Body of pancreas (tissue), 4 donors: ENCODE measurements around the gene KRT23. TPM values are rescaled to one million over a fixed set of nuclear protein-coding genes. Genes with fewer than 3 reads are reported as not detected.
A peak's percentile ranks its signal among the peaks of the same experiment; 100 is the strongest.

Source experiments
- ATAC-seq: fragments of 150-250 bp; one replicate; pipeline ENCODE4 v1.9.1; 2016
- DNase-seq, 4 donors: peaks; one replicate each; pipeline ENCODE4 v3.0.0-alpha.2; 2019
- H3K27ac ChIP-seq, 4 donors: fragments of 200-600 bp; sonication (generic); 1 replicate in 3 of 4; 2 replicates in 1 of 4; pipeline versions ENCODE4 v1.5.1 to v1.6.1; 2016 to 2019; ENCODE audit warnings: mild to moderate bottlenecking in 1 of 4, mixed read lengths in 1 of 4, moderate library complexity in 1 of 4
- H3K27me3 ChIP-seq, 2 donors: fragments of 200-600 bp; sonication (generic); one replicate each; pipeline ENCODE4 v1.6.0; 2016; ENCODE audit warnings: mild to moderate bottlenecking in 1 of 2
- H3K36me3 ChIP-seq, 2 donors: fragments of 200-600 bp; sonication (generic); replicated peaks in 1 of 2; 2 replicates each; pipeline ENCODE4 v1.5.1; 2016; ENCODE audit warnings: low read depth in 2 of 2; ENCODE audit not compliant: insufficient read depth in 1 of 2
- H3K4me1 ChIP-seq: fragments of 200-600 bp; sonication (generic); one replicate; pipeline ENCODE4 v1.6.0; 2016
- H3K4me3 ChIP-seq, 2 donors: fragments of 200-600 bp; sonication (generic); 1 replicate in 1 of 2; 2 replicates in 1 of 2; pipeline ENCODE4 v1.5.1; 2016 to 2019
- H3K9me3 ChIP-seq, 3 donors: fragments of 200-600 bp; sonication (generic); 1 replicate in 2 of 3; 2 replicates in 1 of 3; pipeline ENCODE4 v1.5.1; 2016
- POLR2A ChIP-seq, 3 donors: fragments of 450-650 bp; IDR thresholded peaks; one replicate each; pipeline ENCODE4 v1.6.1; 2016; ENCODE audit warnings: antibody characterized with exemption in 3 of 3, mild to moderate bottlenecking in 2 of 3
- WGBS, 2 donors: methylation state at CpG; one replicate each; pipeline ENCODE4 v1.1.5; 2017; 5-methylcytosine and 5-hydroxymethylcytosine counted together
- intact Hi-C: fragments of 100-400 bp; cut with DNase I; formaldehyde crosslinking; loops from one replicate; pipeline ENCODE4 v1.15.1; 2023
- total RNA-seq, 2 donors: library from RNA; depleted of rRNA; stranded (reverse); fragments of >200 nt; gene quantifications; one replicate each; pipeline ENCODE4 v1.1.0, GENCODE V29; 2016
- TF ChIP-seq, protein P1 (sequence below), 7 experiments: fragments of 450-650 bp in 4 of 7; fragments of 200-600 bp in 3 of 7; sonication (generic) in 3 of 7; IDR thresholded peaks; one replicate each; pipeline ENCODE4 v1.5.1; 2016 to 2019; ENCODE audit warnings: antibody characterized with exemption in 7 of 7

The KRT23 gene
- total RNA-seq, 2 donors from 2014 or later, result 2.3 to 9.6 TPM

DNA sequence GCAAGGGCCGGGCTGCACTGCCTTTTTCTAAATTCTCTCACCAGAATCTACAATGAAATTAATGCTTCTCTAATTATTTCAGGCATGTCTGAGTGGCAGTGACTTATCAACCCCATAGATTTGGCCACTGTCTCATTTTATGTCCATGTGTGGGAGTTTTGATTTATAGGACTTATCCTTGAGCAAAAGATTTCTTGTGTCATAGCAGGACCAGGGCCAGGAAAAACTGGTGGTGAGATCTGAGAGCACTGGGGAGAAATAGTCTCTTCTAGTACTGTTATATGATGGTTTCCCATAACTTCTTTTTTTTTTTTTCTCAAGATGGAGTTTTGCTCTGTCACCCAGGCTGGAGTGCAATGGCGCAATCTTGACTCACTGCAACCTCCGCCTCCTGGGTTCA, 1.5 kb upstream of the KRT23 start:
- 90 to 94% methylated on average over 3 of the region's 3 CpGs for WGBS, 2 donors
- intact Hi-C loops, result no loop called here
- TF ChIP-seq, protein P1, sequence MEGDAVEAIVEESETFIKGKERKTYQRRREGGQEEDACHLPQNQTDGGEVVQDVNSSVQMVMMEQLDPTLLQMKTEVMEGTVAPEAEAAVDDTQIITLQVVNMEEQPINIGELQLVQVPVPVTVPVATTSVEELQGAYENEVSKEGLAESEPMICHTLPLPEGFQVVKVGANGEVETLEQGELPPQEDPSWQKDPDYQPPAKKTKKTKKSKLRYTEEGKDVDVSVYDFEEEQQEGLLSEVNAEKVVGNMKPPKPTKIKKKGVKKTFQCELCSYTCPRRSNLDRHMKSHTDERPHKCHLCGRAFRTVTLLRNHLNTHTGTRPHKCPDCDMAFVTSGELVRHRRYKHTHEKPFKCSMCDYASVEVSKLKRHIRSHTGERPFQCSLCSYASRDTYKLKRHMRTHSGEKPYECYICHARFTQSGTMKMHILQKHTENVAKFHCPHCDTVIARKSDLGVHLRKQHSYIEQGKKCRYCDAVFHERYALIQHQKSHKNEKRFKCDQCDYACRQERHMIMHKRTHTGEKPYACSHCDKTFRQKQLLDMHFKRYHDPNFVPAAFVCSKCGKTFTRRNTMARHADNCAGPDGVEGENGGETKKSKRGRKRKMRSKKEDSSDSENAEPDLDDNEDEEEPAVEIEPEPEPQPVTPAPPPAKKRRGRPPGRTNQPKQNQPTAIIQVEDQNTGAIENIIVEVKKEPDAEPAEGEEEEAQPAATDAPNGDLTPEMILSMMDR (IDR thresholded peaks at IDR 0.05), result no peak
- no peak for TF ChIP-seq POLR2A (IDR thresholded peaks at IDR 0.05)
- Histone ChIP-seq H3K27ac (no peak overlapping the region), H3K4me3 (no peak overlapping the region), H3K27me3 (no peaks in the 10 kb centered on the region), H3K9me3 (no peaks in the 10 kb centered on the region), H3K36me3 (no peaks in the 10 kb centered on the region), H3K4me1 (peaks cover 15% of the 10 kb centered on the region)
- ATAC-seq, result no peak
- DNase-seq, result no peak

DNA sequence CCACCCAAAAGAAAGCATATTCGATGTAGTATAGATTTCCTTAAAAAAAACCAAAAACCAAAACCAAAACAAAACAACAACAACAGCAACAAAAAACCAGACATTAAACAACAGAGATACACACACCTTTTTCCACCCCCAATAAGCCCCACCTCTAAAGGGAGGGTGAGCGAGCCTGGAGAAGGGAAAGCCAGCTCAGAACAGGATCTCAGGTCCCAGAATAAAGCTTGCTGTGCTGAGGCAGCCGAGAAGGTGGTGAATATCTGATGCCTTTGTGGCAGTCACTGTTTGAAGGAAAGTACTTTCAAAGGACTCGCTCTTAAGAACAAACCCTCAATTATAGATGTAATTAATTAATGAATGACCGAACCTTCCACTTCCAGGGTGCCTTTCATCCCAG, 470 bp downstream of the KRT23 start:
- intact Hi-C loops, result no loop called here
- Histone ChIP-seq H3K4me3 (no peak overlapping the region), H3K27me3 (no peaks in the 10 kb centered on the region), H3K9me3 (no peaks in the 10 kb centered on the region), H3K36me3 (no peaks in the 10 kb centered on the region), H3K4me1 (peaks cover 15% of the 10 kb centered on the region), H3K27ac (peak overlapping the region in 3 of 4 donors; percentile 37 to 73 (median 56))
- DNase-seq, result no peak
- 21 to 25% methylated on average over 5 of the region's 5 CpGs for WGBS, 2 donors
- no peak for TF ChIP-seq POLR2A (IDR thresholded peaks at IDR 0.05)
- TF ChIP-seq, protein P1 (IDR thresholded peaks at IDR 0.05), result no peak
- ATAC-seq, result peak; percentile 52

- no peak for ATAC-seq
- H3K4me3 ChIP-seq, result no peak overlapping the region
- no peaks in the 10 kb centered on the region for H3K36me3 ChIP-seq
- peaks cover 15% of the 10 kb centered on the region for H3K4me1 ChIP-seq
- H3K27me3 ChIP-seq, result no peaks in the 10 kb centered on the region
- peak in 1 of 4 donors; percentile 10 for DNase-seq
- no peaks in the 10 kb centered on the region for H3K9me3 ChIP-seq
- WGBS, 2 donors, result 72 to 77% methylated on average over 18 to 19 of the region's 19 CpGs
- TF ChIP-seq POLR2A (IDR thresholded peaks at IDR 0.05), result no peak
- TF ChIP-seq, protein P1 (IDR thresholded peaks at IDR 0.05), result no peak
- intact Hi-C loops, result no loop called here
- peak overlapping the region in 3 of 4 donors; percentile 37 to 73 (median 56) for H3K27ac ChIP-seq
These were observed 942 bp downstream of the KRT23 start for GRCh38 chr17:40936437-40936971.

DNA sequence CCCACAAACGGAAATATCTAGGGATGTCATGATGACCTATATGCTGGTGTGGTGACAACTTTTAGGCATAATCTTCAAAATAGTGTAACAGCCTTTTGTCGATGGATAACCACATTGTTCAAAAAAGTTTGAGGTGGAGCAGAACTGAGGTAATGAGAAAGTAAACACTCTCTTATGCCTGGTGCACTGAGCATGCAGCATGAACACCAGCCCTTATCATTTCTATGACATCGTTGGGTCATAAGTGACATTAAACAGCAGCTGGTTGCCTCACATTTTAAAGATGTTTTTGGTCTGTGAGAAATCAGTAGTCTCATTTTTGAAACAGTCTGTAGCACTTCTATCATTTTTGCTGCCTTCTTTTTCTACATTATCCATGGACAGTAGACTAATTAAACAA, 1.8 kb downstream of the KRT23 start:
- no peak for TF ChIP-seq POLR2A (IDR thresholded peaks at IDR 0.05)
- TF ChIP-seq, protein P1 (IDR thresholded peaks at IDR 0.05), result no peak
- no peak overlapping the region for H3K27ac ChIP-seq
- WGBS, 2 donors, result 46 to 48% methylated on average over 3 of the region's 3 CpGs
- no peaks in the 10 kb centered on the region for H3K9me3 ChIP-seq
- no peaks in the 10 kb centered on the region for H3K27me3 ChIP-seq
- peaks cover 15% of the 10 kb centered on the region for H3K4me1 ChIP-seq
- H3K36me3 ChIP-seq, result no peaks in the 10 kb centered on the region
- DNase-seq, result no peak
- no peak overlapping the region for H3K4me3 ChIP-seq
- ATAC-seq, result no peak
- intact Hi-C loops, result no loop called here

DNA sequence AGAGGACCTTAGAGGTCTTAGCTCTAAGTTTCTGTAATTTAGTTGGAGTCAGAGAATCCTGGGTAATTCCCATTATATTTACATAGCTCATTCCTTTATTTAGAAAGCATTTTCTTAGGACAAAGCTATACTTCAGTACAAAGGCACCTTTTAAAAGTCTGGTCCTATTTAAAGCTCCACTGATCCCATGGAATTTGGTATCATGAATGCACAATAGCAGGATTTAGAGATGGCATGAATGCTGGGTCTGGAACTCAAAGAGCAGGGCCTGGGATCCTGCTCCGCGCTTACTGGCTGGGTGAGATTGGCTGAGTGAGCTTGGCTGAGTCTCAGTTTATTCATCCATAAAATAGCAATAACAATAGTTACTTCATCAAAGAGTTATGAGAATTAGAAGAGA, 4.8 kb downstream of the KRT23 start:
- no peaks in the 10 kb centered on the region for H3K36me3 ChIP-seq
- peaks cover 8% of the 10 kb centered on the region for H3K4me1 ChIP-seq
- no peaks in the 10 kb centered on the region for H3K27me3 ChIP-seq
- TF ChIP-seq, protein P1 (IDR thresholded peaks at IDR 0.05), result no peak
- TF ChIP-seq POLR2A (IDR thresholded peaks at IDR 0.05), result no peak
- intact Hi-C loops, result no loop called here
- H3K4me3 ChIP-seq, result no peak overlapping the region
- DNase-seq, result no peak
- whole genome bisulfite sequencing, 2 donors, result 42 to 79% methylated on average over 2 of the region's 2 CpGs
- ATAC-seq, result no peak
- no peaks in the 10 kb centered on the region for H3K9me3 ChIP-seq
- H3K27ac ChIP-seq, result no peak overlapping the region
